GM10266 (cell line): ENCODE measurements around the gene CDK19.
"Not testable (repeated sequence)": the region's sequence is repeated elsewhere in the genome, so short reads cannot be mapped to it uniquely, and the experiment has no call there.

Source experiments
- DNase-seq: peaks from one replicate; pipeline ENCODE4 v3.0.0; 2012; ENCODE audit errors: extremely low spot score
- CTCF ChIP-seq: IDR thresholded peaks from 2 replicates; pipeline ENCODE4 v1.5.1; 2012; ENCODE audit warnings: mild to moderate bottlenecking, low read depth; ENCODE audit not compliant: control insufficient read depth, insufficient read depth; ENCODE audit errors: missing control alignments

The CDK19 gene

GRCh38 chr6:110853754-110854477, 38.6 kb upstream of the CDK19 start:
- TF ChIP-seq CTCF: no peak
- DNase-seq: no peak

- DNase-seq: no peak
- TF ChIP-seq CTCF: no peak
Measured at GRCh38 chr6:110852773-110853172, 37.5 kb upstream of the CDK19 start.

GRCh38 chr6:110849781-110850180, 34.5 kb upstream of the CDK19 start:
- no peak for DNase-seq
- no peak for TF ChIP-seq CTCF

GRCh38 chr6:110841266-110841665, 26.0 kb upstream of the CDK19 start:
- TF ChIP-seq CTCF: no peak

GRCh38 chr6:110835751-110836150, 20.5 kb upstream of the CDK19 start:
- DNase-seq: not testable (repeated sequence)

More at GRCh38 chr6:110841266-110841665, 26.0 kb upstream of the CDK19 start:
- no peak for DNase-seq

GRCh38 chr6:110833831-110834230, 18.6 kb upstream of the CDK19 start:
- no peak for DNase-seq
- TF ChIP-seq CTCF: no peak

GRCh38 chr6:110831405-110831804, 16.1 kb upstream of the CDK19 start:
- DNase-seq: no peak
- TF ChIP-seq CTCF: no peak

- no peak for DNase-seq
- TF ChIP-seq CTCF: no peak
Measured at GRCh38 chr6:110828396-110828795, 13.1 kb upstream of the CDK19 start.
